GM18858 (cell line): ENCODE results near the gene RANBP1.
"Not testable (repeated sequence)": the region's sequence is repeated elsewhere in the genome, so short reads cannot be mapped to it uniquely, and the experiment has no call there.

ENCODE experiments used
- ATAC-seq: cut with Tn5 transposase; IDR thresholded peaks from one replicate; pipeline ENCODE4 v1.9.1; 2021; ENCODE audit not compliant: unreplicated experiment

RANBP1 gene

DNA sequence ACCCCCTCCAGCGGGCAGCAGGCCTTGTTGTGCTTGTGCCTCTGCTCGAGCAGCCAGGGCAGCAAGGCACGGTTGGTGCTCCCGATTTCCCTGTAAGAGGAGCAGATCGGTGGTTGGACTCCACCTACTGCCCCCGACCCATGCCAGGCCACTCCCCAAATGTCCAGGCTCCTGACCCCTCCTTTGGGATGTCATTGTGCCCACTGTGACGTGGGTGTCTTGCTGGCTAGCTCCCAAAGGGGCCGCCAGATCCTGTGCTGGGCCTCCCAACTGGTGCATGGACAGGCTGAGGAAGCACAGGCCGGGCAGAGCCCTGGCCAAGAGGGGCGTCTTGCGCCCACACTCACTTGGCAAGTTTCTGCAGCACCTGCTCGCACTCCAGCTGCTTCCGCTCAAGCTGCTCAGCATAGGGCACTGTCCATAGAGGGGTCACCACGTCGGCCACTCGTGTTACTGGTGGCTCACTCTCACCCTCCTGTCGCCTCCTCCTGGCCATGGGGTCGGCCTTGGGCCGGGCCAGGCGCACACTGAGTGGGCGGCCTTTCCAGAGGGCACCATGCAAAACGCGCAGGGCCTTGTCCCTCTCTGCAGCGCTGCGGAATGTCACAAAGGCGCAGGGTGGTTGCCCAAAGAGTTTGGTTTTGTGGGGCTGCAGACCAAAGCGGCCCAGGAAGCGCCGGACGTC lies at the start of gene RANBP1:
Gene RANBP1, plus strand, starts transcription at position 414 of the 685 bp plus-strand sequence. Its CDS starts 81 bp downstream, at position 495.
- no peak for ATAC-seq

DNA sequence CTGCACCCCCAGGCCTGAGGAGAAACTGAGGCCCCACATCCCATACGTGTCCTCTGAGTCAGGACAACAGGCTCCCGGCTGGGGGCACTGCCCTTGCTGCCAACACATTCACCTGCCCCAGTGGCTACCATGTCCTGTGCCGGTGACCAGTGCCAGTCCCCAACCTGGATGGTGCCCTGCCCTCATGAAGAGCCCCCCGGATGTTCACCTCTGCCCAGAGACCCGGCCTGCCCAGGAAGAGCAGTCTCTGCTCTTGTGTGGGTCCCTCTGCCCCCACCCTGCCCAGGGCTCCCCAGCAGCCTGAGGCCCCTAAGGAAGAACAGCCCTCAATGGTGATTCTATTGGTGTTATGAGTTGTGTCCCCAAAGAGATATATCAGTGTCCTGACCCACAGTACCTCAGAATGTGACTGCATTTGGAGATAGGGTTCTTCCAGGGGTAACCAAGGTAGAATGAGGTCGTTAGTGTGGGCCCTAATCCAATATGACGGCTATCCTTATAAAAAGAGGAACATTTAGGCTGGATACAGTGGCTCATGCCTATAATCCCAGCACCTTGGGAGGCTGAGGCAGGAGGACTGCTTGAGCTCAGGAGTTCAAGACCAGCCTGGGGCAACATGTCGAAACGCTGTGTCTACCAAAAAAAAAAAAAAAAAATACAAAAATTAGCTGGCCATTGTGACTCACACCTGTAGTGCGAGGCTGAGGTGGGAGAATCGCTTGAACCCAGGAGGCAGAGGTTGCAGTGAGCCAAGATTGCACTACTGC lies 49.1 kb upstream of the RANBP1 start:
- no peak for ATAC-seq

GRCh38 chr22:20067384-20067682 lies 48.6 kb upstream of the RANBP1 start:
- not testable (repeated sequence) for ATAC-seq

- ATAC-seq: no peak
These were observed 47.3 kb upstream of the RANBP1 start for GRCh38 chr22:20068640-20069039.

DNA sequence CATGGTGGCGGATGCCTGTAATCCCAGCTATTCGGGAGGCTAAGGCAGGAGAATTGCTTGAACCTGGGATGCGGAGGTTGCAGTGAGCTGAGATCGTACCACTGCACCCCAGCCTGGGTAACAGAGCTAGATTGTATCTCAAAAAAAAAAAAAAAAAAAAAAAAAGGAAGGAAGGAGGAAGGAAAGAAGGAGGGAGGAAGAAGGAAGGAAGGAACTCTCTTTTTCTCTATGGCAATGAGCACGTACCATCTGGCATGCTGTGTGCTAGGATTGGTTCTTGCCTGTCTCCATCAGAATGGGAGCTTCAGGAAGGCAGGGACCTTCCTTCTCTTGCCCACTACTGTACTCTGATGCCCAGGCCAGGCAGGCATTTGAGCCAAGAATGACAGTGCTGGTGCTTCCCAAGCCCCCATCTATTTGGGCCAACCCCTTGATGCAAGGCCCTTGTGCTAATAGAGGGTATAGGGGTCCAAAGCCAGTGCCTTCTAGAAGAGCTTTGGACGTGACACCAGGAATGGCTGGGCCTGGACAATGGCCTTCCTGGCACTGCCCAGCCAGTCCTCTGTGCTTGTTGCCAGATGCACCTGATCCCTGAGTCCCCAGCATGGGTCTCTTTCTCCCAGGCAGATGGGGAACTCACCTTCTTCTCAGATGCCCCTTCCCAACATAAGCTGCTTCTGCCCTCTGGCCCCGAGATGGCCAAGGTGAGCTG lies 46.4 kb upstream of the RANBP1 start:
- no peak for ATAC-seq

DNA sequence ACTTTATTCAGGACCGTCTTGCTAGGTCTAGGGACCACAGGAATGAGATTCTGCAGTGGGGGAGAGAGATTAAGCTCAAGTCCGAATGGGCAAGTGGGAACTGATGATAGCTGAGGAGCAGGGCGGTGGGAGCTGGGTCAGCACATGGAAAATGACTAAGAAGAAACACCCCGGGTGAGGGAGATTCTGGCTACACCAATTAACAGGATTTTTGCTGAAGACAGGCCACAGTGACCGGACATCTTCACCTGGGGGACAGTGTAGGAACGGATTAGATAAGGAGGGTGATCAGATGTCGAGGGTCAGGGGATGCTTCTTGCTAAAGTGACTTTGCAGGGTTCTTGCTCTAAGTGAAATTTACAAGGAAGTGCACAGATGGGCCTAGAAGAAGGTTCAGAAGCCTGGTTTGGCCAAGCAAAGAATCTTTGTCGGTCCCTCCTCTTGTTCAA lies 44.4 kb upstream of the RANBP1 start:
- no peak for ATAC-seq

DNA sequence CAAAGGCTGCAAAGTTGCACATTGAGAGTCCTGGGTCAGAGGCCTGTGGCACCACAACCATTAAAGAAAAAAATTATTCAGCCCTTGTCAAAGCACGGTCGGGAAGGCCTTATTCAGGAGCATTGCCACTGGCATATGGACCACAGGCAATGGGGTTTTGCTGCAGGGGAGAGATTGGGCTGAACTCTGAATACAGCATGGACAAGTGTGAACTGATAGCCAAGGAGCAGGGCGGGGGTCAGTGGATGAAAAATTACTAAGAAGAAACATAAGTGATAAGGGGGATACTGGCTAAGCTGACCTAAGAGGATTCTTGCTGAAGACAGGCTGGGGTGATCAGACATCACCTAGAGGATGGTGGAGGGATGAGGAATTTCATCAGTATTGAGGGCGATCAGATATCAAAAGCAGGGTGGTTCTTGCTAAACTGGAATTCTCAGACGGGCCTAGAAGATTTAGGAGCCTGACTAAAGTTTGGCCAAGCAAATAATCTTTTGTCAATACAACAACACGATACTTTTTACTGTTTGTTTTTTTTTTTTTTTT lies 39.2 kb upstream of the RANBP1 start:
- ATAC-seq: no peak

- ATAC-seq: peak; percentile 58
These were observed 36.0 kb upstream of the RANBP1 start, which contains the start of gene DGCR8 for GRCh38 chr22:20079745-20080444. Gene DGCR8, plus strand, starts transcription at chr22:20080241. Its CDS starts 5,723 bp downstream, at chr22:20085964.

DNA sequence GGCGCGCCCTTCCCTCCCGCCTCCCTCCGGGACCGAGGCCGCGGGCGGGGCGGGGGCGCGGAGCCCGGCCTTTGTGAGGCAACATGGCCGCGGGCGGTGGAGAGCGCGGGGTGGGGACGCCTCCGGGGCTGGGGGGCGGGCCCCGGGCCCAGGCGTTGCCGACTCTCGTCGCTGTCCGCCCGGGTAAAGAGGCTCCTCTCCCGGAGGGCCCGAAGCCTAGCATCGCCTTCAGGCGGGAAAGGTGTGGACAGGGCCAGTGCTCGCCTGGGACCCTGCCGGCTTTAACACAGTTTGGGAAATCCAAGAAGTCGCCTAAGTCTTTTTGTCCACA lies 35.5 kb upstream of the RANBP1 start:
- ATAC-seq: peak; percentile 41

GRCh38 chr22:20080776-20081654 lies 34.9 kb upstream of the RANBP1 start:
- ATAC-seq: peak; percentile 8

DNA sequence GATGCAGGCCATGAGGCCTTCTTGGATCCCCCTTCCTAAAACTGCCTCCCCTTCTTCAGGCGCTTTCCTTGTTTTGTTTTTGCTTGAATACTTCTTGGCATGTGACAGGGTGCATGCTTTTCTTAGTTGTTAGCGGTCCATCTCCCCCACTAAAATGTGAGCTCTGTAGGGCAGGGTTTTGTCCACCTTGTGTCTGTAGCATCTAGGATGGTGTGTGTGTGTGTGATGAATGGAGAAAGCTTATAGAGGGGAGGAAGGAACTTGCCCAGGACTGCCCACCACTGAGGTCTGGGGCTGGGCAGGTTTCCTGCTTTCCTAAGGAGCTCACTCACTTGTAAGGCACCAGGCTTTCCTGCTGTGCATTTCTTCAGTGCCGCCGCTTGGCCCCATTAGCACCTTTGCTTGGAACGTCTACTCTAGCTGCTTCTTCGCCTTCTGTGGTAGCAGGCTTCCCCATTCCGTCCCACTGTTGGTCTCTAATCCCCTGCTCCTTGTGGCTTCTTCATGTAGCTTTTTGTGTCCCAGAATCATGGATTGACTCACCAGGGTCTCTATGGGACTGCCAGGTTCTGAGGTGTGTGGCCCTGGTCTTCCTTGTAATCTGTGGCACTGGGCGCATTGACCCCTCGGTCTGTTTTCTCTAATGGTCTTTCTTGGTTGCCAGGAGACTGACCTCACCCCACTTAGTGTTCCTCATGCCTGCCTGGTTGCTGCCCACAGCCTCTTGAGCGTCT lies 32.6 kb upstream of the RANBP1 start:
- no peak for ATAC-seq

- ATAC-seq: no peak
These were observed 31.9 kb upstream of the RANBP1 start for GRCh38 chr22:20083891-20084546.

DNA sequence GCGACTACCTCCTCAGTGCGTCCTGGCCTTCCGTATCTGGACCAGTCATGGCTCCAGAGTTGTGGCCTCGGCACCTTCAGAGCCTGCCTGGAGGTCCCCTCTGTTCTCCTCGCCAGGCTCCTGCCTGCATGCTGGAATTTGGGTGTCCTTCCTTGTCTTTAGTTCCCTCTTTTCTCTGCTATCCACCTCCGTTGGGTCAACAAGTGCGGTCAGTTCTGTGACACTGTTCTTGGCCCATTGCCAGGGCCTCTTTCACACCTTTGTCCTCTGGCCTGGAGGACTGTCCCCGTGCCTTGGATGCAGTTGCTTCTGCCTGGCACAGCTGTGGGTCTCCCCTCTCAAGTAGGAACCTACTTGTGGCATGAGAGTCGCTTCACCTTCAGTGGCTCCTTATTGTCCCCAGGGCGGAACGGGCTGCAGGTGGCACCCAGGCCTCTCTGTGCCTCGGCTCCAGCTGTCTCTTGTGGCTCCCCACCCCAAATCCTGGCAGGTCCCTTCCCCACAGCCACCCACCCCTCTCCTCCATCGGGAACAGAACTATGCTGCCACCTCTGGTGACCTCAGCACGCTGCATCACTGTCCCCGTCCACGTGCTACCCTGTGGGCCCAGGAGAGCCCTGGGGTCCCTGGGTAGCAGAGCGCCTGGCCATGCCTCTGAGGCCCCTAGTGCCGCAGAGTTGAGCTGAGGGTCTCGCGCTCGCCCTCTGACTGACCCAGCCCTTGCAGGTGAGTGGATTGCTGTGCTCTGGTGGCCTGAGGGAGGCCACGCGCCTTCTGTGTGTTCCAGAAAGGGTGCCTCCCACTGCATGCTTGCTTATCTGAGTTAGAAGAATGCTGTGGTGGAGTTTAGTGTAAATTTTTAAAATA lies 31.1 kb upstream of the RANBP1 start:
- no peak for ATAC-seq

- no peak for ATAC-seq
These were observed 30.3 kb upstream of the RANBP1 start for GRCh38 chr22:20085651-20086050.

GRCh38 chr22:20086101-20086599 lies 29.8 kb upstream of the RANBP1 start:
- no peak for ATAC-seq

DNA sequence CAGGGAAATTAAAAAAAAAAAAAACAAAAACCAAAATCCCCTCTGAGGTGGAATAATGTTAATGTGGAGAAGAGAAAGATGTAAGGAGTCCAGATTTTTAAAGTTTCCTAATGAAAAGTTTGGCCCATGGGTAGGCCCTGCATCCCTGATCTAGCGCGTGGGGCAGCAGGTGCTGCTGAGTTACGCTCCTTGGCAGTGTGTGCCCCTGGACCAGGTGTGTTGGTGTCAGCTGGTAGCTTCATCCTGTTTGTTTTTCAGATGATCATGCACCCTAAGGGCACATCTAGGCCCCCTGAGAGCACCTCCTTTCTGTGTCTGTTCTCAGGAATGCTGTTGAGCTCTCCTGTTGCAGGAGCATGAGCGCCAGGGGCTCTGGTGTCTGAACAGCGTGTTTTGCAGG lies 29.1 kb upstream of the RANBP1 start:
- ATAC-seq: no peak

GRCh38 chr22:20087319-20088262 lies 28.3 kb upstream of the RANBP1 start:
- ATAC-seq: no peak
